HG03520 (cell line): Measurements from ENCODE around the gene VWCE.
"Not testable (repeated sequence)": the region's sequence is repeated elsewhere in the genome, so short reads cannot be mapped to it uniquely, and the experiment has no call there.

ENCODE experiments used
- ATAC-seq: cut with Tn5 transposase; IDR thresholded peaks from one replicate; pipeline ENCODE4 v1.9.1; 2021; ENCODE audit warnings: mild to moderate bottlenecking, moderate library complexity; ENCODE audit not compliant: unreplicated experiment

The VWCE gene

GRCh38 chr11:61218306-61218705 is 76.8 kb downstream of the VWCE start:
- not testable (repeated sequence) for ATAC-seq

GRCh38 chr11:61213711-61214324 is 81.3 kb downstream of the VWCE start:
- not testable (repeated sequence) for ATAC-seq

GRCh38 chr11:61212202-61212601 is 82.9 kb downstream of the VWCE start:
- not testable (repeated sequence) for ATAC-seq

GRCh38 chr11:61211327-61211952 is 83.7 kb downstream of the VWCE start:
- not testable (repeated sequence) for ATAC-seq

GRCh38 chr11:61210629-61211028 is 84.5 kb downstream of the VWCE start:
- ATAC-seq, result not testable (repeated sequence)
